Measurements from ENCODE around the gene TNFSF9.
"Not testable (repeated sequence)": the region's sequence is repeated elsewhere in the genome, so short reads cannot be mapped to it uniquely, and the experiment has no call there.

Gene TNFSF9

GRCh38 chr19:6508028-6508771 lies 22.6 kb upstream of the TNFSF9 start:
- not testable (repeated sequence) for DNase-seq

GRCh38 chr19:6509118-6509971 lies 21.5 kb upstream of the TNFSF9 start:
- DNase-seq, result no peak

GRCh38 chr19:6510618-6511017 lies 20.2 kb upstream of the TNFSF9 start:
- no peak for DNase-seq

GRCh38 chr19:6514089-6514488 lies 16.7 kb upstream of the TNFSF9 start:
- DNase-seq, result no peak

- no peak for DNase-seq
Measured at GRCh38 chr19:6514926-6515544, 15.8 kb upstream of the TNFSF9 start.

- DNase-seq, result peak; percentile 81
Measured at GRCh38 chr19:6516018-6516658, 14.7 kb upstream of the TNFSF9 start.

GRCh38 chr19:6516659-6517291 lies 14.1 kb upstream of the TNFSF9 start:
- peak; percentile 80 for DNase-seq

- no peak for DNase-seq
Measured at GRCh38 chr19:6518145-6518911, 12.5 kb upstream of the TNFSF9 start.

GRCh38 chr19:6519289-6519688 lies 11.5 kb upstream of the TNFSF9 start:
- DNase-seq, result no peak

- DNase-seq, result peak; percentile 23
Measured at GRCh38 chr19:6521718-6522646, 8.8 kb upstream of the TNFSF9 start.

GRCh38 chr19:6522712-6523111 lies 8.1 kb upstream of the TNFSF9 start:
- DNase-seq, result no peak

GRCh38 chr19:6524311-6524710 lies 6.5 kb upstream of the TNFSF9 start:
- DNase-seq, result no peak

- DNase-seq, result no peak
Measured at GRCh38 chr19:6527893-6528543, 2.8 kb upstream of the TNFSF9 start.

GRCh38 chr19:6528544-6529121 lies 2.2 kb upstream of the TNFSF9 start:
- DNase-seq, result no peak

- DNase-seq, result no peak
Measured at GRCh38 chr19:6529351-6529750, 1.5 kb upstream of the TNFSF9 start.

GRCh38 chr19:6529937-6530385 lies 865 bp upstream of the TNFSF9 start:
- DNase-seq, result no peak

- DNase-seq, result no peak
Measured at GRCh38 chr19:6531163-6531955, 533 bp downstream of the TNFSF9 start.

GRCh38 chr19:6531956-6532243 lies 1.1 kb downstream of the TNFSF9 start:
- no peak for DNase-seq

Measured in NK-92 treated with Interleukin-12 subunit alpha and Interleukin-12 subunit beta, amount 100 ng/mL, for 24 hours (cell line).